GM18508 (cell line): Measurements from ENCODE around the gene ZNF616.
"Not testable (repeated sequence)": the region's sequence is repeated elsewhere in the genome, so short reads cannot be mapped to it uniquely, and the experiment has no call there.

ENCODE experiments used
- ATAC-seq: cut with Tn5 transposase; IDR thresholded peaks from one replicate; pipeline ENCODE4 v1.9.1; 2021; ENCODE audit warnings: moderate number of reproducible peaks; ENCODE audit not compliant: insufficient read depth, unreplicated experiment

The ZNF616 gene

GRCh38 chr19:52112624-52113023 is 27.1 kb downstream of the ZNF616 start:
- ATAC-seq = no peak

GRCh38 chr19:52110780-52111179 is 29.0 kb downstream of the ZNF616 start:
- no peak for ATAC-seq

GRCh38 chr19:52102782-52103181 is 37.0 kb downstream of the ZNF616 start:
- ATAC-seq = no peak

GRCh38 chr19:52101866-52102562 is 37.7 kb downstream of the ZNF616 start:
- ATAC-seq = no peak

GRCh38 chr19:52099497-52100138 is 40.1 kb downstream of the ZNF616 start:
- ATAC-seq = no peak

- not testable (repeated sequence) for ATAC-seq
Observed at GRCh38 chr19:52096416-52096815, 43.3 kb downstream of the ZNF616 start.

- ATAC-seq = no peak
Observed at GRCh38 chr19:52095172-52096014, 44.3 kb downstream of the ZNF616 start, which contains the start of gene ZNF841. Gene ZNF841, minus strand, starts transcription at chr19:52095765. Its CDS starts 10,964 bp downstream, at chr19:52084801.

GRCh38 chr19:52094526-52095130 is 45.1 kb downstream of the ZNF616 start:
- ATAC-seq = no peak

- ATAC-seq = no peak
Observed at GRCh38 chr19:52086481-52086880, 53.3 kb downstream of the ZNF616 start.

GRCh38 chr19:52070496-52070895 is 69.2 kb downstream of the ZNF616 start:
- ATAC-seq = no peak

- ATAC-seq = no peak
Observed at GRCh38 chr19:52069653-52070052, 70.1 kb downstream of the ZNF616 start.

GRCh38 chr19:52066258-52066863 is 73.4 kb downstream of the ZNF616 start:
- ATAC-seq = no peak

- no peak for ATAC-seq
Observed at GRCh38 chr19:52065399-52065798, 74.3 kb downstream of the ZNF616 start.
